ENCODE data around the gene TREML4. TPM values are rescaled to one million over a fixed set of nuclear protein-coding genes. Genes with fewer than 3 reads are reported as not detected.

The TREML4 gene
- total and polyA plus RNA-seq, 2 of the 4 experiments (the other 2 are of a cell fraction), result not detected

- Histone ChIP-seq H3K4me3 (ENCODE audit: insufficient read depth, low read depth, low read length) (no peak overlapping the region), H4K20me1 (ENCODE audit: insufficient read depth, low read length) (no peaks in the 10 kb centered on the region), H2BK120ac (ENCODE audit: low read depth, low read length) (no peak overlapping the region), H4K8ac (ENCODE audit: low read depth in 2 of 2, low read length in 2 of 2) (no peak overlapping the region), H3K4me1 (ENCODE audit: control insufficient read depth, insufficient read depth, low read length) (no peaks in the 10 kb centered on the region), H3K56ac (ENCODE audit: extremely low read depth, insufficient read depth, low read length) (no peak overlapping the region), H3K18ac (ENCODE audit: low read depth, low read length) (no peak overlapping the region), H3K9ac (ENCODE audit: low read depth, low read length) (no peak overlapping the region), H2BK5ac (ENCODE audit: low read depth, low read length, poor library complexity, severe bottlenecking) (no peak overlapping the region), H2AK9ac (replicated peaks; ENCODE audit: low read depth, low read length, poor library complexity) (no peak overlapping the region), H3K4me2 (ENCODE audit: low read depth, low read length) (no peak overlapping the region), H2AK5ac (ENCODE audit: low read depth, low read length) (no peak overlapping the region), H3K23ac (ENCODE audit: low read depth, low read length) (no peak overlapping the region), H3K79me1 (ENCODE audit: low read depth in 1 of 2, low read length in 2 of 2) (no peaks in the 10 kb centered on the region), H3K27ac (ENCODE audit: insufficient read depth, low read length) (no peak overlapping the region), H3K9me1 (ENCODE audit: insufficient read depth, low read length) (no peaks in the 10 kb centered on the region), H4K5ac (ENCODE audit: low read depth, low read length) (no peak overlapping the region), H2BK15ac (ENCODE audit: low read depth, low read length) (no peak overlapping the region), H4K91ac (ENCODE audit: insufficient read depth, low read depth, low read length) (no peak overlapping the region), H3K27me3 (ENCODE audit: control insufficient read depth, insufficient read depth, low read length) (peaks cover 12% of the 10 kb centered on the region), H2BK20ac (ENCODE audit: low read depth, low read length) (no peak overlapping the region), H3K9me3 (ENCODE audit: control insufficient read depth, insufficient read depth, low read length) (no peaks in the 10 kb centered on the region), H2AFZ (replicated peaks; ENCODE audit: low read length, poor library complexity) (no peak overlapping the region), H3K4ac (ENCODE audit: low read depth, low read length) (no peak overlapping the region), H3K14ac (replicated peaks; ENCODE audit: low read depth, low read length) (no peak overlapping the region), H3K36me3 (ENCODE audit: control insufficient read depth, insufficient read depth, low read length) (no peaks in the 10 kb centered on the region)
- BruUV-seq (replicated peaks), result no TSS peak
- WGBS, 2 experiments (ENCODE audit: extremely low coverage in 2 of 2, insufficient read length in 1 of 2), result no CpG with 5 or more reads among the region's 3 CpGs
- intact Hi-C loops (cut with micrococcal nuclease) (no loop called here), dilution Hi-C loops (cut with HindIII; ENCODE audit: low sequenced_read_pairs, unreplicated experiment) (no loop called here), in situ Hi-C loops (cut with MboI; ENCODE audit: low sequenced_read_pairs) (no loop called here)
- POLR2A ChIA-PET (ENCODE audit: unreplicated experiment), result no interaction called here
- DNase-seq (no peak), ATAC-seq (ENCODE audit: low read depth) (no peak)
- TF ChIP-seq, protein P1, sequence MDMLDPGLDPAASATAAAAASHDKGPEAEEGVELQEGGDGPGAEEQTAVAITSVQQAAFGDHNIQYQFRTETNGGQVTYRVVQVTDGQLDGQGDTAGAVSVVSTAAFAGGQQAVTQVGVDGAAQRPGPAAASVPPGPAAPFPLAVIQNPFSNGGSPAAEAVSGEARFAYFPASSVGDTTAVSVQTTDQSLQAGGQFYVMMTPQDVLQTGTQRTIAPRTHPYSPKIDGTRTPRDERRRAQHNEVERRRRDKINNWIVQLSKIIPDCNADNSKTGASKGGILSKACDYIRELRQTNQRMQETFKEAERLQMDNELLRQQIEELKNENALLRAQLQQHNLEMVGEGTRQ (IDR thresholded peaks at IDR 0.05; ENCODE audit: low read depth, low read length), result no peak
- TF ChIP-seq, protein P2, sequence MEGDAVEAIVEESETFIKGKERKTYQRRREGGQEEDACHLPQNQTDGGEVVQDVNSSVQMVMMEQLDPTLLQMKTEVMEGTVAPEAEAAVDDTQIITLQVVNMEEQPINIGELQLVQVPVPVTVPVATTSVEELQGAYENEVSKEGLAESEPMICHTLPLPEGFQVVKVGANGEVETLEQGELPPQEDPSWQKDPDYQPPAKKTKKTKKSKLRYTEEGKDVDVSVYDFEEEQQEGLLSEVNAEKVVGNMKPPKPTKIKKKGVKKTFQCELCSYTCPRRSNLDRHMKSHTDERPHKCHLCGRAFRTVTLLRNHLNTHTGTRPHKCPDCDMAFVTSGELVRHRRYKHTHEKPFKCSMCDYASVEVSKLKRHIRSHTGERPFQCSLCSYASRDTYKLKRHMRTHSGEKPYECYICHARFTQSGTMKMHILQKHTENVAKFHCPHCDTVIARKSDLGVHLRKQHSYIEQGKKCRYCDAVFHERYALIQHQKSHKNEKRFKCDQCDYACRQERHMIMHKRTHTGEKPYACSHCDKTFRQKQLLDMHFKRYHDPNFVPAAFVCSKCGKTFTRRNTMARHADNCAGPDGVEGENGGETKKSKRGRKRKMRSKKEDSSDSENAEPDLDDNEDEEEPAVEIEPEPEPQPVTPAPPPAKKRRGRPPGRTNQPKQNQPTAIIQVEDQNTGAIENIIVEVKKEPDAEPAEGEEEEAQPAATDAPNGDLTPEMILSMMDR (conservative IDR thresholded peaks at IDR 0.05; ENCODE audit: low read depth, low read length), result no peak
- TF ChIP-seq MAFK (IDR thresholded peaks at IDR 0.05; ENCODE audit: low read depth, low read length) (no peak), MXI1 (IDR thresholded peaks at IDR 0.05; ENCODE audit: borderline replicate concordance, low read depth, low read length) (no peak), SMC3 (IDR thresholded peaks at IDR 0.05; ENCODE audit: low read depth, low read length) (no peak), ELK1 (IDR thresholded peaks at IDR 0.05; ENCODE audit: borderline replicate concordance, low read depth, low read length) (no peak), BHLHE40 (IDR thresholded peaks at IDR 0.05; ENCODE audit: low read depth, low read length) (no peak), MAZ (IDR thresholded peaks at IDR 0.05; ENCODE audit: borderline replicate concordance, low read depth, low read length) (no peak), RFX5 (IDR thresholded peaks at IDR 0.05; ENCODE audit: low read depth, low read length) (no peak), FOS (IDR thresholded peaks at IDR 0.05; ENCODE audit: low read depth, low read length) (no peak), CHD1 (IDR thresholded peaks at IDR 0.05; ENCODE audit: low read depth, low read length) (no peak), NFE2L2 (IDR thresholded peaks at IDR 0.05; ENCODE audit: low read depth, low read length) (no peak), RAD21 (IDR thresholded peaks at IDR 0.05; ENCODE audit: low read length) (no peak), CEBPB (IDR thresholded peaks at IDR 0.05; ENCODE audit: low read depth, low read length) (no peak), POLR2A (IDR thresholded peaks at IDR 0.05; ENCODE audit: low read depth, low read length) (no peak), RCOR1 (IDR thresholded peaks at IDR 0.05; ENCODE audit: insufficient replicate concordance, low read length) (no peak)
- CTCF ChIA-PET, result no interaction called here
Measured at GRCh38 chr6:41197234-41197633, 30.9 kb upstream of the TREML4 start.
